Activated T-cell treated with anti-CD3 and anti-CD28 coated beads, Interleukin-2, amount 50 U/mL, for 1 hour (primary cell): ENCODE data around the gene PGM1.

Source experiments
- DNase-seq: peaks from one replicate; pipeline ENCODE4 v3.0.0-alpha.2; 2020

The PGM1 gene

GRCh38 chr1:63669151-63669961, 76.1 kb downstream of the PGM1 start:
- DNase-seq = no peak

GRCh38 chr1:63670164-63670563, 77.0 kb downstream of the PGM1 start:
- DNase-seq = no peak

GRCh38 chr1:63671514-63671913, 78.3 kb downstream of the PGM1 start:
- no peak for DNase-seq

GRCh38 chr1:63674238-63674864, 81.1 kb downstream of the PGM1 start:
- no peak for DNase-seq

- no peak for DNase-seq
Observed at GRCh38 chr1:63674865-63675419, 81.7 kb downstream of the PGM1 start.

DNA sequence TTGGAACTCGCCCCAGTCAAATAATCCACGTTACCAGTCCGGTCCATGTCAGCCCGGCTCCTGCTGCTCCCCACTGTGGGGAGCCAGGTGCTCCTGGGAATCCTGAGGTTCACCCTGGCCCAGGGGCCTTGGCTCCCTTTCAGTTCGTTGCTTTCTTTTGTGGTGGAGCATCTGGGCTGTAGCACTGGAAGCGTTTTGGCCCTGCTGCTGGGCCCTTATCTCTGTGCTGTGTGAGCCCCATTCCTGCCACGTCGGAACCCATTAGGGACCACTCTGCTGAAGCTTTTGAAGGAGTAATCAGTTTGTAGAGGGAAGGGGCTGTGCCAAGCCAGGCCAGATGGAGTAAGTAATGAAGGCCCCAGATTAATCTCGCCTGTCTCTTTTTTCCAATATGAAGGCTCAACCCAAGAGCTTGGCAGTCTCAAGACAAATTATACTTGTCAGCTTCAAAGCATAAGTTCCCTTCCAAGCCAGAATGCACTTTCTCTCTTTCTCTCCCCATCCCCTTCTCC, 82.3 kb downstream of the PGM1 start:
- no peak for DNase-seq

GRCh38 chr1:63677497-63677896, 84.3 kb downstream of the PGM1 start:
- no peak for DNase-seq

- DNase-seq = no peak
Observed at GRCh38 chr1:63678200-63678599, 85.0 kb downstream of the PGM1 start.

DNA sequence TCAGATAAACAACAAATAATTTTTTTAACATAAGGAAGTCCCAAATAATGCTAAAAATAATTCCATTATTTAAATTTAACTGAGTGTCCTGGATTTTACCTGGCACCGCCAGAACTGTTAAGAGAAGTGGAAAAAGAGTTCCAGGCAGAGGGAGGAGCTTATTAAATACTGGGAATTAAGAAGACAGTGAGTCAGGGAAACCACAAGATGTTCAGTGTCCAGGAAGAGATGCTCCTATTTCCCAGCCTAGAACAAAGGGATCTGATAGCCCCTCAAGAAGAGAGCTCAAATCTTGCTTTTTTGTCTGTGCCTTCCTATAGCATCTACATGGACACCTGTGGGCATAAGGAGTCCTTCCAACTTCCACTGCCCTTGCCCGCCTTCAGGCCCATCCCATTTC, 85.9 kb downstream of the PGM1 start:
- no peak for DNase-seq

GRCh38 chr1:63679589-63679988, 86.4 kb downstream of the PGM1 start:
- DNase-seq = no peak

DNA sequence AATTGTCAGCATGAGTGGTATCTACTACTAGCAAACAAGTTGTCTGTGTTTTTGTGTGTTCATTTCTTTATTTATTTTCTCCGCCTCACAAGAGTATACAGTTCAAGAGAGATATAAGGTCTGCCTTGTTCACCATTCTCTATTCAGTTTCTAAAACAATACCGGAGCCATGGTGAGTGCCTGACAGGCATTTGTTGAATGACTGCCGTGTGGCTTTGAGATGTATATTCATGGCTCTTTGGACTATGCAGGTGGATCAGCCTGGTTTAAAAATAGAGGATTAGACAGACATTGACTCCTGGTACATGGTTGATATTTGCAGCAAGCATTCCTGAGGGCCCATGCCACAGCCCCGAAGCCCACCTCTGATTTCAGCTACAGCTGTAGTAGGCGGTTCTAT, 89.7 kb downstream of the PGM1 start:
- DNase-seq = no peak

GRCh38 chr1:63683759-63684158, 90.5 kb downstream of the PGM1 start:
- DNase-seq = no peak

GRCh38 chr1:63686696-63687095, 93.5 kb downstream of the PGM1 start:
- no peak for DNase-seq

- DNase-seq = no peak
Observed at GRCh38 chr1:63688302-63688890, 95.2 kb downstream of the PGM1 start.

- DNase-seq = no peak
Observed at GRCh38 chr1:63690966-63691700, 97.9 kb downstream of the PGM1 start.

- DNase-seq = no peak
Observed at GRCh38 chr1:63691701-63692425, 98.7 kb downstream of the PGM1 start.

- DNase-seq = no peak
Observed at GRCh38 chr1:63693944-63694571, 100.8 kb downstream of the PGM1 start.

DNA sequence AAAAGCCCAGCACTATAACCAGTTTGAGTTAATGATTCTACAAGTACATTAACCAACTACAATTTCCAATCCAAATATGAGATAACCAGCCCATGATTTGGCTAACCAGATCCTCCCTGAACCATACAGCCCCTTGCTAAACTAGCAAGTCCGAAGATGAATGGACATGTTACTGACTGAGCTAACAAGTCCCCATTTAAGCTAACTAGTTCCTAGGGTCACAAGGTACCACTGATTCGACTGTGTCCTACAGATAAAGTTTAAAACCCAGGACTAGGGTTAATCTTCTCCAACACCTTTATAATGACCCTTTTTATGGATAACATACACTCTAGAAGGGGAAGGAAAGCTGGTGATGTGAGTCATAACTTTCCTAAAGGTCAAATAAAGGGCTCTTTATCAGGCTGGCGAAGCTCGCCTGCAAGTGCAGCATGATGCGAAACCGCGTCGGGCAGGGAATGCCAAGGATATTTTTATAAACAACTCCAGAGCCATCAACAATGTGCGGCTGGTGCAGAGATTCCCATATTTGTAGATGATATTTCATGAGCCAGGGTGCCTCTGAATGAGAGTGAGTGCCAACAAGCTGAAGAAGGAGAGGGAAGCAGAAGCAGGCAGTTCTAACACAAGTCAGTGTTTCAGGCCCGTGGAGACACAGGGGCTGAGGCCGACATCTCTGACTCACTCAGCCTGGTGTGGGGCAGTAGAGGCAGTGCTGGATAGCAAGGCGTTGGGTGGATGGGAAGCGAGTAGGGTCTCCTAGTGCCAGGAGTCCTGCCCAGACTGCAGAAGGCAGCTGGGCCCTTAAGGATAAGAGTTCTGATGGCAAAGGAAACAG, 105.0 kb downstream of the PGM1 start:
- no peak for DNase-seq

DNA sequence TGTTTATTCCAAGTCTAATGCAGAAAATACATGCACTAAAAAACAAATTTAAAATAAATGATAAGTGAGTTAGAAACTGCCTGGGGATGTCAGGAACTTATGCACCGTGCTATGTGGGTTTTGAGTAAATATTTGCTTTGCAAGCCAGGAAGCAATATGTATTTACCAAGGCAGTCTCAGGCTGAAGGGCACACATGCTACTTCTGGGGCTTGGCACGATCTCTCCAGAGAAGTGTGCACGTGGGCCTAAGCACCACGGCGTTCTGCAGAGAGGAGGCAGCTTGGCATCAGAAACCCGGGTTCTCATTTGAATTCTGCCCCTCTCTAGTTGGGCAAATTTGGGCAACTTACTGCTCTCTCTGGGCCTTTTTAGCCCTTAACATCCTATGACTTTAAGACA, 108.0 kb downstream of the PGM1 start:
- no peak for DNase-seq

DNA sequence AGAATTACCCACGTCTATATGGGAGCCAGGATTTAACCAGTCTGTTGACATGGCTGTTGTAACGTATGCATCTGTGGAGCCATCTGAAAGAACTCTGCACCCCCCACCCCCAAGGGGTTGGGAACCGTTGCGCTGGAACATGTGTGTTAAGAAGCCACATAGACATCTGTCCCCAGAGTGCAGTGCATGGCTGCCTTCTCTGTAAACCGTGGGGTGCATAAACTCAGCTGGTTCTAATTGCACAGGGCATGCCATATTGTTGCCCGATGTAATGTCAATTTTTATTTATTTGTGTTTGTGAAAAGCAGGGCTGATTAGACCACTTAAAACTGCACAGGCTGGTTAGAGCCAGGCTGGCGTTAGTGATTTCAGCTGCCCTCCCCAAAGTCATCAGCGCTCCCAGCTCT, 110.5 kb downstream of the PGM1 start:
- DNase-seq = no peak

DNA sequence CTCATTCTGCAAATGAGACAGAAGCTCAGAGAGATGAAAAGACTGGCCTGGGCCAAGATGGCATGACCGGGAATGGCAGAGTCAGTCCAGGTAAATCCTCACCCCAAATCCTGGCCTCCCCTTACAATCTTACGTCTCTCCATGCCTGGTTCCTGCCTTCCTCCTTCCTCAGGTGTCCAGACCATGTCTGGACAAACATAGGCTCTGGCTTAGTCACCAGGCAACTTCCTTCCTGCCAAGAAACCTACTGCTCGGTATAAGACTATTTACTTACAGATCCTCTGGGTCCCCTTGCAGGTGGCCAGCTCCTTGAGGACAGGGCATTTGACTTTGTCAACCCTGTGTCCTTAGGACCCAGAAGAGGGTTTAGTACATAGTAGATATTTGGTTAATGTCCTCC, 111.2 kb downstream of the PGM1 start:
- no peak for DNase-seq
